Amniotic epithelial cell (primary cell): ENCODE data around the gene DAAM1.

ENCODE experiments used
- DNase-seq: peaks from one replicate; pipeline ENCODE4 v3.0.0-alpha.2; 2010; ENCODE audit warnings: low read depth

Gene DAAM1

GRCh38 chr14:59221568-59221967, 33.1 kb downstream of the DAAM1 start:
- no peak for DNase-seq

GRCh38 chr14:59224341-59224740, 35.9 kb downstream of the DAAM1 start:
- peak; percentile 14 for DNase-seq

GRCh38 chr14:59225281-59225680, 36.8 kb downstream of the DAAM1 start:
- no peak for DNase-seq

- peak; percentile 14 for DNase-seq
These were observed 40.0 kb downstream of the DAAM1 start for GRCh38 chr14:59228421-59228820.

- DNase-seq: no peak
These were observed 41.4 kb downstream of the DAAM1 start for GRCh38 chr14:59229653-59230406.

- DNase-seq: no peak
These were observed 47.7 kb downstream of the DAAM1 start for GRCh38 chr14:59236195-59236594.

- DNase-seq: peak; percentile 35
These were observed 49.7 kb downstream of the DAAM1 start for GRCh38 chr14:59238216-59238615.

GRCh38 chr14:59239022-59239421, 50.6 kb downstream of the DAAM1 start:
- no peak for DNase-seq

GRCh38 chr14:59240356-59240755, 51.9 kb downstream of the DAAM1 start:
- no peak for DNase-seq

- no peak for DNase-seq
These were observed 52.7 kb downstream of the DAAM1 start for GRCh38 chr14:59241121-59241520.

- DNase-seq: no peak
These were observed 54.7 kb downstream of the DAAM1 start for GRCh38 chr14:59243174-59243573.

GRCh38 chr14:59244581-59244980, 56.1 kb downstream of the DAAM1 start:
- DNase-seq: no peak

- no peak for DNase-seq
These were observed 57.4 kb downstream of the DAAM1 start for GRCh38 chr14:59245809-59246295.

GRCh38 chr14:59246566-59246965, 58.1 kb downstream of the DAAM1 start:
- no peak for DNase-seq

GRCh38 chr14:59247801-59248584, 59.5 kb downstream of the DAAM1 start:
- no peak for DNase-seq

GRCh38 chr14:59249029-59249428, 60.6 kb downstream of the DAAM1 start:
- DNase-seq: no peak

GRCh38 chr14:59251811-59252771, 63.6 kb downstream of the DAAM1 start:
- DNase-seq: peak; percentile 98

- peak; percentile 89 for DNase-seq
These were observed 64.5 kb downstream of the DAAM1 start for GRCh38 chr14:59252772-59253500.

GRCh38 chr14:59253527-59253926, 65.1 kb downstream of the DAAM1 start:
- DNase-seq: no peak

- peak; percentile 95 for DNase-seq
These were observed 65.9 kb downstream of the DAAM1 start for GRCh38 chr14:59254146-59254910.
